ENCODE measurements around the gene ABCB1. TPM values are rescaled to one million over a fixed set of nuclear protein-coding genes. Genes with fewer than 3 reads are reported as not detected.

ABCB1 gene
- total and polyA plus RNA-seq, 2 of the 13 experiments (the other 11 are each of a cell fraction or from before 2014, with no cell fraction given), result 42.8 to 52.6 TPM

DNA sequence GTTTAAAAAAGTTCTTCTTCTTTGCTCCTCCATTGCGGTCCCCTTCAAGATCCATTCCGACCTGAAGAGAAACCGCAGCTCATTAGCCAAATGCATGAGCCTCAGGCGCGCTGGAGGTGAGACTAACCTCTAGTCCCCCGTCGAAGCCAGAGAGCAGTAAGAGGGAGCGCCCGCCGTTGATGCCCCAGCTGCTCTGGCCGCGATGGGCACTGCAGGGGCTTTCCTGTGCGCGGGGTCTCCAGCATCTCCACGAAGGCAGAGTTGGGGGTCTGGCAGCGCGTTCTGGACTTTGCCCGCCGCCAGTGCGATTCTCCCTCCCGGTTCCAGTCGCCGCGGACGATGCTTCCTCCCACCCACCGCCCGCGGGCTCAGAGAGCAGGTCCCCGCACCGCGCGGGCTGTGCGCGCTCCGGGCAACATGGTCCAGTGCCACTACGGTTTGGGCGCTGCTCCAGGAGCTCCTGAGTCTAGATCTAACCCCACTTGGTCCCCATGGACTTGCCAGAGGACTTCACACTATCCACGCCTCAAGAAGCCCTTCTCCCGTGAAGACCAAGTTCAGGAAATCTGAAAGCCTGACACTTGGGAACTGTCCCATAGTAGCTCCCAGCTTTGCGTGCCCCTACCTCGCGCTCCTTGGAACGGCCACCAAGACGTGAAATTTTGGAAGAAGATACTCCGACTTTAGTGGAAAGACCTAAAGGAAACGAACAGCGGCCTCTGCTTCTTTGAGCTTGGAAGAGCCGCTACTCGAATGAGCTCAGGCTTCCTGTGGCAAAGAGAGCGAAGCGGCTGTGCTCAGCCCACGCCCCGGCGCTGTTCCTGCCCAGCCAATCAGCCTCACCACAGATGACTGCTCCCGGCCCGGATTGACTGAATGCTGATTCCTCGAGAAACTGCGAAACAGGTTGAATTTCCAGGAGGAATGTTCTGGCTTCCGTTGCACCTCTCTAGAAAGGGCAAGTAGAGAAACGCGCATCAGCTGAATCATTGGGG, at the start of gene ABCB1 (continued):
- TF ChIP-seq, protein P1, sequence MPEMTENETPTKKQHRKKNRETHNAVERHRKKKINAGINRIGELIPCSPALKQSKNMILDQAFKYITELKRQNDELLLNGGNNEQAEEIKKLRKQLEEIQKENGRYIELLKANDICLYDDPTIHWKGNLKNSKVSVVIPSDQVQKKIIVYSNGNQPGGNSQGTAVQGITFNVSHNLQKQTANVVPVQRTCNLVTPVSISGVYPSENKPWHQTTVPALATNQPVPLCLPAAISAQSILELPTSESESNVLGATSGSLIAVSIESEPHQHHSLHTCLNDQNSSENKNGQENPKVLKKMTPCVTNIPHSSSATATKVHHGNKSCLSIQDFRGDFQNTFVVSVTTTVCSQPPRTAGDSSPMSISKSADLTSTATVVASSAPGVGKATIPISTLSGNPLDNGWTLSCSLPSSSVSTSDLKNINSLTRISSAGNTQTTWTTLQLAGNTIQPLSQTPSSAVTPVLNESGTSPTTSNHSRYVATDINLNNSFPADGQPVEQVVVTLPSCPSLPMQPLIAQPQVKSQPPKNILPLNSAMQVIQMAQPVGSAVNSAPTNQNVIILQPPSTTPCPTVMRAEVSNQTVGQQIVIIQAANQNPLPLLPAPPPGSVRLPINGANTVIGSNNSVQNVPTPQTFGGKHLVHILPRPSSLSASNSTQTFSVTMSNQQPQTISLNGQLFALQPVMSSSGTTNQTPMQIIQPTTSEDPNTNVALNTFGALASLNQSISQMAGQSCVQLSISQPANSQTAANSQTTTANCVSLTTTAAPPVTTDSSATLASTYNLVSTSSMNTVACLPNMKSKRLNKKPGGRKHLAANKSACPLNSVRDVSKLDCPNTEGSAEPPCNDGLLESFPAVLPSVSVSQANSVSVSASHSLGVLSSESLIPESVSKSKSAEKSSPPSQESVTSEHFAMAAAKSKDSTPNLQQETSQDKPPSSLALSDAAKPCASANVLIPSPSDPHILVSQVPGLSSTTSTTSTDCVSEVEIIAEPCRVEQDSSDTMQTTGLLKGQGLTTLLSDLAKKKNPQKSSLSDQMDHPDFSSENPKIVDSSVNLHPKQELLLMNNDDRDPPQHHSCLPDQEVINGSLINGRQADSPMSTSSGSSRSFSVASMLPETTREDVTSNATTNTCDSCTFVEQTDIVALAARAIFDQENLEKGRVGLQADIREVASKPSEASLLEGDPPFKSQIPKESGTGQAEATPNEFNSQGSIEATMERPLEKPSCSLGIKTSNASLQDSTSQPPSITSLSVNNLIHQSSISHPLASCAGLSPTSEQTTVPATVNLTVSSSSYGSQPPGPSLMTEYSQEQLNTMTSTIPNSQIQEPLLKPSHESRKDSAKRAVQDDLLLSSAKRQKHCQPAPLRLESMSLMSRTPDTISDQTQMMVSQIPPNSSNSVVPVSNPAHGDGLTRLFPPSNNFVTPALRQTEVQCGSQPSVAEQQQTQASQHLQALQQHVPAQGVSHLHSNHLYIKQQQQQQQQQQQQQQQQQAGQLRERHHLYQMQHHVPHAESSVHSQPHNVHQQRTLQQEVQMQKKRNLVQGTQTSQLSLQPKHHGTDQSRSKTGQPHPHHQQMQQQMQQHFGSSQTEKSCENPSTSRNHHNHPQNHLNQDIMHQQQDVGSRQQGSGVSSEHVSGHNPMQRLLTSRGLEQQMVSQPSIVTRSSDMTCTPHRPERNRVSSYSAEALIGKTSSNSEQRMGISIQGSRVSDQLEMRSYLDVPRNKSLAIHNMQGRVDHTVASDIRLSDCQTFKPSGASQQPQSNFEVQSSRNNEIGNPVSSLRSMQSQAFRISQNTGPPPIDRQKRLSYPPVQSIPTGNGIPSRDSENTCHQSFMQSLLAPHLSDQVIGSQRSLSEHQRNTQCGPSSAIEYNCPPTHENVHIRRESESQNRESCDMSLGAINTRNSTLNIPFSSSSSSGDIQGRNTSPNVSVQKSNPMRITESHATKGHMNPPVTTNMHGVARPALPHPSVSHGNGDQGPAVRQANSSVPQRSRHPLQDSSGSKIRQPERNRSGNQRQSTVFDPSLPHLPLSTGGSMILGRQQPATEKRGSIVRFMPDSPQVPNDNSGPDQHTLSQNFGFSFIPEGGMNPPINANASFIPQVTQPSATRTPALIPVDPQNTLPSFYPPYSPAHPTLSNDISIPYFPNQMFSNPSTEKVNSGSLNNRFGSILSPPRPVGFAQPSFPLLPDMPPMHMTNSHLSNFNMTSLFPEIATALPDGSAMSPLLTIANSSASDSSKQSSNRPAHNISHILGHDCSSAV (CRISPR knock-in tag; IDR thresholded peaks at IDR 0.05; ENCODE audit: borderline replicate concordance), result no peak
- TF ChIP-seq PPARG (CRISPR knock-in tag; conservative IDR thresholded peaks at IDR 0.05) (no peak), MAFF (IDR thresholded peaks at IDR 0.05; ENCODE audit: low read depth, low read length) (no peak), JDP2 (CRISPR knock-in tag; IDR thresholded peaks at IDR 0.05; ENCODE audit: borderline replicate concordance) (no peak), ZNF33B (CRISPR knock-in tag; IDR thresholded peaks at IDR 0.05) (no peak), ZNF17 (CRISPR knock-in tag; IDR thresholded peaks at IDR 0.05) (no peak), YEATS2 (CRISPR knock-in tag; IDR thresholded peaks at IDR 0.05; ENCODE audit: borderline replicate concordance) (no peak), MAFG (CRISPR knock-in tag; IDR thresholded peaks at IDR 0.05) (no peak), ZNF83 (CRISPR knock-in tag; IDR thresholded peaks at IDR 0.05; ENCODE audit: borderline replicate concordance) (no peak), TBP (CRISPR knock-in tag; IDR thresholded peaks at IDR 0.05) (no peak), HNRNPL (IDR thresholded peaks at IDR 0.05; ENCODE audit: low read depth, low read length) (peak; percentile 58; the same call in 1 of the 2 replicates), GPN1 (CRISPR knock-in tag; IDR thresholded peaks at IDR 0.05; ENCODE audit: borderline replicate concordance) (no peak), PHF8 (CRISPR knock-in tag; IDR thresholded peaks at IDR 0.05) (peak; percentile 70), EP300 (IDR thresholded peaks at IDR 0.05; ENCODE audit: low read depth in 2 of 2, low read length in 2 of 2) (peak in 1 of 2 experiments; percentile 35; a peak in 1 of 4 replicates), EP300 (CRISPR knock-in tag; IDR thresholded peaks at IDR 0.05; ENCODE audit: borderline replicate concordance) (no peak), TSC22D2 (CRISPR knock-in tag; IDR thresholded peaks at IDR 0.05; ENCODE audit: borderline replicate concordance) (peak; percentile 10; the same call in 1 of the 2 replicates), ZNF670 (CRISPR knock-in tag; IDR thresholded peaks at IDR 0.05; ENCODE audit: borderline replicate concordance) (peak; percentile 64; the same call in 1 of the 2 replicates), HDAC1 (CRISPR knock-in tag; IDR thresholded peaks at IDR 0.05) (peak; percentile 79; the same call in 1 of the 2 replicates)
- TF ChIP-seq, protein P2, sequence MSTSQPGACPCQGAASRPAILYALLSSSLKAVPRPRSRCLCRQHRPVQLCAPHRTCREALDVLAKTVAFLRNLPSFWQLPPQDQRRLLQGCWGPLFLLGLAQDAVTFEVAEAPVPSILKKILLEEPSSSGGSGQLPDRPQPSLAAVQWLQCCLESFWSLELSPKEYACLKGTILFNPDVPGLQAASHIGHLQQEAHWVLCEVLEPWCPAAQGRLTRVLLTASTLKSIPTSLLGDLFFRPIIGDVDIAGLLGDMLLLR (CRISPR knock-in tag; IDR thresholded peaks at IDR 0.05), result no peak
- TF ChIP-seq, protein P3, sequence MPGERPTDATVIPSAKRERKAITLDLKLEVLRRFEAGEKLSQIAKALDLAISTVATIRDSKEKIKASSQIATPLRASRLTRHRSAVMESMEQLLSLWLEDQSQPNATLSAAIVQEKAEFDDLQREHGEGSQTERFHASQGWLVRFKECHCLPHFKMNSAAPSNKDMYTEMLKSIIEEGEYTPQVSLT (CRISPR knock-in tag; IDR thresholded peaks at IDR 0.05; ENCODE audit: borderline replicate concordance, low read depth), result no peak; the same call in 1 of the 2 replicates
